Measurements from ENCODE around the gene GYS2. TPM values are rescaled to one million over a fixed set of nuclear protein-coding genes. Genes with fewer than 3 reads are reported as not detected.

The GYS2 gene
- total RNA-seq, 1 experiment from 2014 or later: not detected

Other genes with a start within 250 kb of the GYS2 start
- not detected for gene IAPP, start 231.9 kb downstream of the GYS2 start, total RNA-seq (2021; ENCODE audit: unreplicated experiment)
- 8.6 TPM for gene PYROXD1, start 167.2 kb downstream of the GYS2 start, total RNA-seq (2021; ENCODE audit: unreplicated experiment)
- gene RECQL, start 103.2 kb downstream of the GYS2 start, total RNA-seq (2021; ENCODE audit: unreplicated experiment): 42.3 TPM
- gene GOLT1B, start 103.1 kb downstream of the GYS2 start, total RNA-seq (2021; ENCODE audit: unreplicated experiment): 40.8 TPM
- gene SPX, start 78.6 kb downstream of the GYS2 start, total RNA-seq (2021; ENCODE audit: unreplicated experiment): 0.13 TPM
- 552 TPM for gene LDHB, start 53.0 kb upstream of the GYS2 start, total RNA-seq (2021; ENCODE audit: unreplicated experiment)
- gene KCNJ8, start 169.9 kb upstream of the GYS2 start, total RNA-seq (2021; ENCODE audit: unreplicated experiment): not detected